Measurements from ENCODE around the gene CARMIL1. TPM values are rescaled to one million over a fixed set of nuclear protein-coding genes. Genes with fewer than 3 reads are reported as not detected.
"Not testable (repeated sequence)": the region's sequence is repeated elsewhere in the genome, so short reads cannot be mapped to it uniquely, and the experiment has no call there.

Gene CARMIL1
- total RNA-seq, 1 experiment from 2014 or later: 8.6 TPM

- DNase-seq (ENCODE audit: low spot score): no peak
Measured at GRCh38 chr6:25369433-25370177, 90.4 kb downstream of the CARMIL1 start.

GRCh38 chr6:25370178-25371036 lies 91.2 kb downstream of the CARMIL1 start:
- DNase-seq (ENCODE audit: low spot score): no peak

GRCh38 chr6:25371037-25371347 lies 91.8 kb downstream of the CARMIL1 start:
- no peak for DNase-seq (ENCODE audit: low spot score)

GRCh38 chr6:25375125-25375524 lies 96.0 kb downstream of the CARMIL1 start:
- no peak for DNase-seq (ENCODE audit: low spot score)

GRCh38 chr6:25377664-25378063 lies 98.5 kb downstream of the CARMIL1 start:
- no peak for DNase-seq (ENCODE audit: low spot score)

GRCh38 chr6:25381077-25381476 lies 101.9 kb downstream of the CARMIL1 start:
- DNase-seq (ENCODE audit: low spot score): no peak

- not testable (repeated sequence) for DNase-seq (ENCODE audit: low spot score)
Measured at GRCh38 chr6:25382476-25382875, 103.3 kb downstream of the CARMIL1 start.

- no peak for DNase-seq (ENCODE audit: low spot score)
Measured at GRCh38 chr6:25384234-25384633, 105.1 kb downstream of the CARMIL1 start.

GRCh38 chr6:25384967-25385366 lies 105.8 kb downstream of the CARMIL1 start:
- DNase-seq (ENCODE audit: low spot score): no peak

- DNase-seq (ENCODE audit: low spot score): no peak
Measured at GRCh38 chr6:25387483-25387882, 108.3 kb downstream of the CARMIL1 start.

GRCh38 chr6:25387911-25388310 lies 108.7 kb downstream of the CARMIL1 start:
- DNase-seq (ENCODE audit: low spot score): no peak

GRCh38 chr6:25388776-25389175 lies 109.6 kb downstream of the CARMIL1 start:
- no peak for DNase-seq (ENCODE audit: low spot score)

- no peak for DNase-seq (ENCODE audit: low spot score)
Measured at GRCh38 chr6:25389471-25389870, 110.3 kb downstream of the CARMIL1 start.

- no peak for DNase-seq (ENCODE audit: low spot score)
Measured at GRCh38 chr6:25392372-25392771, 113.2 kb downstream of the CARMIL1 start.

- no peak for DNase-seq (ENCODE audit: low spot score)
Measured at GRCh38 chr6:25395731-25396130, 116.6 kb downstream of the CARMIL1 start.

GRCh38 chr6:25397406-25397805 lies 118.2 kb downstream of the CARMIL1 start:
- no peak for DNase-seq (ENCODE audit: low spot score)

- no peak for DNase-seq (ENCODE audit: low spot score)
Measured at GRCh38 chr6:25399885-25400284, 120.7 kb downstream of the CARMIL1 start.

- DNase-seq (ENCODE audit: low spot score): no peak
Measured at GRCh38 chr6:25401711-25402110, 122.5 kb downstream of the CARMIL1 start.

GRCh38 chr6:25402125-25402524 lies 123.0 kb downstream of the CARMIL1 start:
- DNase-seq (ENCODE audit: low spot score): no peak

GRCh38 chr6:25403150-25403549 lies 124.0 kb downstream of the CARMIL1 start:
- DNase-seq (ENCODE audit: low spot score): no peak

- DNase-seq (ENCODE audit: low spot score): no peak
Measured at GRCh38 chr6:25404091-25404490, 124.9 kb downstream of the CARMIL1 start.

- DNase-seq (ENCODE audit: low spot score): no peak
Measured at GRCh38 chr6:25404693-25405169, 125.6 kb downstream of the CARMIL1 start.

GRCh38 chr6:25405442-25405841 lies 126.3 kb downstream of the CARMIL1 start:
- DNase-seq (ENCODE audit: low spot score): no peak
